G401.6 (cell line): ENCODE data around the gene SEC22A.

Source experiments
- FAIRE-seq: peaks from 2 replicates; lab custom pipeline; 2012; peaks lifted over from hg19 to GRCh38; lab: Jason Lieb, UNC

Gene SEC22A

DNA sequence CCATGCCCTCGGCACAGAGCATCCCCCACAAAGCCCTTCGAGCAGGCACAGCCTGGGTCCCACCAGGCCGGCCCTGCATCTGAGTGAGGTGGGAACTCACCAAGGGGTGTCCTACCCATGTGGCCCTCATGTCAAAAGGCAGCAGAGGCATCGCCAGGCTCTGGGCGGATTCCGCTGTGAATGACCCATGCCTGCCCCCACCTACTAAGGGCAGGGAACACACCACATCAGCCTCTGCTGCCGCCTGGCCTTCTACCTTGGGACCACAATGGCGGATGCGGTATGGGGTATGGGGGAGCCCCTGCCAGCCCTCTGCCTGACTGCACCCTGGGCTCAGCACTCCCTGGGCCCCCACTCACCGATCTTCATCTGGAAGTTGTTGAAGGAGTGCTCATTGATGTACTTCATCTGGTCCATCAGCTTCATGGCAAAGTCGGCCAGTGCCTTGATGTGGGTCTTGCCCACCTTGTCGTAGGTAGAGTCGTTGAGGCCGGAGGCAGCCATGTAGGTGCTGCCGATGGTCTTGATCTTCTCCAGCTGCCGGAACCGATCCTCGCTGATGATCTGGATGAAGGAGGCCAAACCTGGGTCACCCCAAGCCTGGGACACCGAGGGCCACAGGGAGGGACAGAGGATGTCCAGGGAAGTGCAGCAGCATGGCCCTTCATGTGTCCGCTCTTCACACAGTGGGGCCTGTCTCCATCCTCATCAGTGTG, 87.8 kb downstream of the SEC22A start:
- FAIRE-seq, result no peak

DNA sequence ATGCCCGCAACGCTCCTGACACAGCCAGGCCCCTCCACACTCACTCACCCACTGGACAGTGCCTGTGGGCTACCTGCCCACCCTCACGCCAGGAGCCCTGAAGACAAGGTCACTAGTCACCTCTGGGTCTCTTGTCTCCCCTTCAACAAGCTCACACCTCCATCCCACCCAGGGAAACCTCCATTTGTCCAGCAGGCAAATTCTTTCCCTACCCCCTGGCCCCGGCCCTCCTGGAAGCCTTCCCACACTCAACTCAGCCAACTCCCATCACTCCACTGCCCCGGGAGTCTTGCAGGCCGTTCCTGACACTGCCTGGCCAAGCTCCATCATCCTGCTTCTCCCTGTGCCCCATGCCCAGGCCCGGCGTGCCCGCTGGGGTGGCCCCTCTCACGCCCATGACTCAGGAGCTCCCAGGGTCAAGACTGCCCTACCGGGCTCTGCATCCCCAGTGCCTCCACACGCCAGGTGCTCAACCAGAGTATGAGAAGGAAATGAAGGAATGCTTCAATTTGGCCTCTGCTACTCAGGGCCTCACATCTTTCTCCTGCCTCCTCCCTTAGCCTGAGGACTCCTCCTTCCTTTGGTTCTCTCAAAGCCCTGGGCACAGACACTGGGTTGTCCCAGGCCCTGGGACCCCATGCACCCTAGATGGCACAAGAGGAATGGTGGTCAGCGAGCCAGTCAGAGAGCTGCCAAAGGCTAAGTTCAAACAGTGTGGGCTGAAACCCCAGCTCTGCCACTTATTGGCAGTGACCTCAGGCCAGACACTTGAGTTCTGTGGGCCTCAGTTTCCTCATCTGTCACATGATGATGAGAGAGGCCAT, 88.6 kb downstream of the SEC22A start:
- FAIRE-seq, result no peak

- FAIRE-seq, result no peak
Measured at GRCh38 chr3:123290962-123291361, 89.2 kb downstream of the SEC22A start.

DNA sequence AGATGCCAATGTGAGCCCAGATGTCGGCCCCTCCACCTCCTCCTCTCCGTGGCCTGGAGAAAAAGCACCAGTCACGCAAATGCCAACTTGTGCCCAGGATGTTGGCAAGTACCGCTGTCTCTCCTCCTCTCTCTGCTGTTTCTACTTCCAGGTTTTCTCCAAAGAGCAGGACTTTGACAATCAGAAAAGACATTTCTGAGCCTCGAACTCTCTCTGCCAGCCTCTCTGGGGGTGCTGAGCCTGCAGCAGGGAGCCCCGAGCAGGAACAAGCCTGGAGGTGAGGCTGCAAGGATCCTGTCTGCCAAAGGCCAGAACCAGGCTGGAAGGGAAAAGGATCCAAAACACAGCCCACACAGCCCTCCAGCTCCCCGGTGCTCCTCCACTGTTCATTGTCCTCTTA, 89.7 kb downstream of the SEC22A start:
- FAIRE-seq, result no peak

DNA sequence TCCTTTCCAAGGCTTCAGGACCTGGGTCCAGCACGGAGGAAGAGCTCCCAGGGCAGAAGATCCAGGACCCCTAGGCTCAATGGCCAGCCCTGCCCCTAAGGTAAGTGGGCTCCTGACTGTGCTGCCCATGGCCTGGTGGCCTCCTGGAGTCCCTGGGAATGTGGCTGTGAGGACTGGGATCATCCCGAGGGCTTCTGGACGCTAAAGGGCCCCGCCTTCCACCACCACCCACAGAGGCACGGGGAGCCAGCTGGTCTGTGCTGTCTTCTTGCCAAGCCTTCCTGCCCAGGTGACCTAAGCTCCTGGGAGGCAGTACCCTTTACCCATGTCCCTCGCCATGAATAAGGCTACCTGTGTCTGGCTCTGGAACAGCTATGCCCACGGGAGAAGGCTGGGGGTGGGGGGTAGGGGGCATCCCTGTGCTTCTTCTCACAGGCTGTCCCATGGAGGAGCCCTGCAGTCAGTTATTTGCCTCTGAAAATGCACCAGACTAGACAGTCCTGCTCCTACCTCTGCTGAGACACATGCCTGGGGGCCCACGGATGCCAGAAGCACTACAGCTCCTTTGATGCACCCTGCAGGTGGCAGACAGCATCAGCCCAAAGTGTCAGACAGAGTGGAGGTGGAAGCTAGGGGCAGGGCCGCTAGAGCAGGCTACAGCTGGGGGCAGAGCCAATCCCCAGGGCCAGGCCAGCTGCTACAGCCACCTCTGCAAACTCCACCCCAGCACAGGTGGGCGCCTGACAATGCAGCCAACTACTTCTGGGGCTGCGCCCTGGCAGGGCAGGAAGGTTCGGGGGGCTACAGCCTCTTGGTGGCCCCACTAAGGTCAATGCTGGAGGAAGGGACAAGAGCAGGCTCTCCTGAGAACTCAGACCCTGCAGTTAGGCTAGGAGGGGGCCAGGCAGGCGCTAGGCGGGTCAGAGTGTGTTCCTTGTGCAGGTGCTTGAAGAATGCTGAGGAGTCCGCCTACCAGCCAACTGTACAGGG, 90.9 kb downstream of the SEC22A start:
- no peak for FAIRE-seq

GRCh38 chr3:123294296-123294938, 92.7 kb downstream of the SEC22A start:
- FAIRE-seq, result no peak

GRCh38 chr3:123295171-123295900, 93.6 kb downstream of the SEC22A start:
- FAIRE-seq, result no peak

DNA sequence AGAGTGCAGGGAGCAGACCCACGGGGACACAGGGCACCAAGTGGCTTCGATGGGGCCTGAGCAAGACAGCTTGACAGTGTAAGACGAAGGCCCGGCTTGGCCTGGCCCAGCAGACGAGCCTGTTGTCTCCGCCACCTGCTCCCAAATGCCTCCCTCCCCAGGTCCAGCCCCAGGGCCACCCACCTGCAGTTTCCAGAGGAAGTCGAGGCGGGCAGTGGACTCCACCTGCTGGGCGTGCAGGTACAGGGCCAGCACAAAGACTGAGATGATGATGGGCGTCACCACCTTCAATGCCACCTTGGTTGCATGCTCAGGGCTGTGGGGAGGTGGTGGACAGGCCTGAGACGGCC, 94.1 kb downstream of the SEC22A start:
- FAIRE-seq, result no peak

- FAIRE-seq, result no peak
Measured at GRCh38 chr3:123296261-123296660, 94.5 kb downstream of the SEC22A start.

GRCh38 chr3:123296836-123297626, 95.3 kb downstream of the SEC22A start:
- FAIRE-seq, result no peak

DNA sequence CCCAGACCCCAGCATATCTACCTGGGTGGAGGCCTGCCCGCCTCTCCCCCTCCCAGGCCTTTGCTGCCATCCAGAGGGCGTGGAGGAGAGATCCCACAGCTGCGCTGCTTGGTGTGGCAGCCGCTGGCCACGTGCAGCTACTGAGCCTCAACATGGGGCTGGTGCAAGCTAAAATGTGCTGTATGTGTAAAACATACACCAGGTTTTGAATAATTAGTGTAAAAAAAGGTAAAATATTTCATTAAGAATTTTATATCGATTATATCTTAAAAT, 95.8 kb downstream of the SEC22A start:
- no peak for FAIRE-seq

DNA sequence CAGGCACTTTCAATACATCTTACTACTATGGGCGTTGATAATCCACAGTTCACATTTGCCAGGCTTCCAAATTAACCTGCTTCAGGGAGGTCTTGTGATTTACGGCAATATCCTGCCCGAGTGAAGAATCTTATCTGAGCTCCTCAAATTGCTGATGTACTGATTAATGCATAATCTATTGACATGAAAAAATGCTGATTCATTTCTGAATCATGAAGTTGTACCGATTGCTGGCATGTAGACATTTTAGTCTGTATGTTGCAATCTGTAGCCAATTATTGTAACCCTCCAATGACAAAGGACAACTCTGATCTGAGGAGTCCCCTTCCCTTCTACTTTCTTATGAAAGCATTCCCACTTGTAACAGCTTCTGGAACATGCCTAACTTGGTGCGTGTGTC, 97.2 kb downstream of the SEC22A start:
- FAIRE-seq, result no peak

GRCh38 chr3:123299581-123299980, 97.8 kb downstream of the SEC22A start:
- no peak for FAIRE-seq

GRCh38 chr3:123300056-123300455, 98.3 kb downstream of the SEC22A start:
- no peak for FAIRE-seq

DNA sequence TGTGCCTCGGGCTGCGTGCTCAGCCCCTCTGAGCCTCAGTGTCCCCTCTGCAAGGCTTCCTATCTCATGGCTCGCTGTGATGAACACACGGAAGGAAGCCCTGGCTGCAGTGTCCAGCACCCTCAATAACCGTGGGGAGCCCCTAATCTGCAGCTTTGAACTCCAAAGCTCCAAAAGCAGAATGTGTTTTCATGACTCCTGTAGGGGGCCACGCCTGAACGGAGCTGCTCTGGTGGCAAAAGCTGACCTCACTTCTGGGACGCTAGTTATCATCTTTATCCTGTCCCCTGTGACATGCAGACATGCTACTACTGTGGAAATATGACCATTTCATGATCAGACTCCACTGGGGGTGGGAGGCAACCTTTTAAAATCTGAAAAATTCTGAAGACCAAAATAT, 98.8 kb downstream of the SEC22A start:
- FAIRE-seq, result no peak

DNA sequence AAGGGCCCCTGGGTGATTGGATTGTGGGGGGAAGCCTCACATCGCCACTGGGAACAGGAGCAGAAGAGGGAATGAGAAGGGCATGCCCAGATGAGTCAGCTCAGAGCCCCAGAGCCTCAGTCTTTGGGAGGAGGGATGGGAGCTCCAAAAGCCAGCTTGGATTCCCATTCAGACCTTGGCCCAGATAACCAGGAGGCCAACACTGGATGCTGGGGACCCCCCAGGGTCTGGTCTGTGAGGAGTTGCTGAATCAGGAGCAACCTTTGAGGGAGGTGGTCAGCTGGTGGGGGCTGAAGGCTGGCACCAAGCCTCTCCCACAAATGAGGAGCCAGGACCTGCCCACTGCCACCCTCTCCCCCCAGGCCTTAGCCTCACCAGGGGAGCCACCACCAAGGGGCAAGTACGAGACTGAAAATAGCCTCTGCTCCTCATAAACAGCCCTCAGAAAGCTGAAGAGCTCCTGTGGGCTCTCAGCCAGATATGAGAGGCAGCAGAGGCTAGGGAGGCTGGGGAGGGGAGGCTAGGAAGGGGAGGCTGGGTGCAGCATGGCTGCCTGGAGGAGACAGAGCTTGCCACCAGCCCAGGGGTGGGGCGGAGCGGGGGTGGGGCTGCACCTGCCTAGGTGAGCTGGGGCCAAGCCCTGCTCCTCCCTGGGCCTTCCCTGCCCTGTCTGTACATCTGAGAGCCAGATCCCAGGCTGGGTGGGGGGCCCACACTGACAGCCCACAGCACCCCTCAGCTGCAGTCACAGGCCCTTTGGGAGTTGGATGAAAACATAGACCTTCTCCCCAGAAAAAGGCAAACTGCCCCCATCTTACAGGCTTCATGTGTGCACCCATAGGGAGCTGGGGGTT, 99.8 kb downstream of the SEC22A start:
- no peak for FAIRE-seq

- FAIRE-seq, result no peak
Measured at GRCh38 chr3:123302961-123303360, 101.2 kb downstream of the SEC22A start.

GRCh38 chr3:123303976-123304560, 102.3 kb downstream of the SEC22A start:
- no peak for FAIRE-seq

GRCh38 chr3:123305192-123305591, 103.4 kb downstream of the SEC22A start:
- FAIRE-seq, result no peak

- FAIRE-seq, result no peak
Measured at GRCh38 chr3:123307064-123307463, 105.3 kb downstream of the SEC22A start.
